ENCODE results near the gene SELENOF. TPM values are rescaled to one million over a fixed set of nuclear protein-coding genes. Genes with fewer than 3 reads are reported as not detected.

SELENOF gene
- total and polyA plus RNA-seq, 2 of the 13 experiments (the other 11 are each of a cell fraction or from before 2014, with no cell fraction given) = 133 to 163 TPM

- TF ChIP-seq, protein P1, sequence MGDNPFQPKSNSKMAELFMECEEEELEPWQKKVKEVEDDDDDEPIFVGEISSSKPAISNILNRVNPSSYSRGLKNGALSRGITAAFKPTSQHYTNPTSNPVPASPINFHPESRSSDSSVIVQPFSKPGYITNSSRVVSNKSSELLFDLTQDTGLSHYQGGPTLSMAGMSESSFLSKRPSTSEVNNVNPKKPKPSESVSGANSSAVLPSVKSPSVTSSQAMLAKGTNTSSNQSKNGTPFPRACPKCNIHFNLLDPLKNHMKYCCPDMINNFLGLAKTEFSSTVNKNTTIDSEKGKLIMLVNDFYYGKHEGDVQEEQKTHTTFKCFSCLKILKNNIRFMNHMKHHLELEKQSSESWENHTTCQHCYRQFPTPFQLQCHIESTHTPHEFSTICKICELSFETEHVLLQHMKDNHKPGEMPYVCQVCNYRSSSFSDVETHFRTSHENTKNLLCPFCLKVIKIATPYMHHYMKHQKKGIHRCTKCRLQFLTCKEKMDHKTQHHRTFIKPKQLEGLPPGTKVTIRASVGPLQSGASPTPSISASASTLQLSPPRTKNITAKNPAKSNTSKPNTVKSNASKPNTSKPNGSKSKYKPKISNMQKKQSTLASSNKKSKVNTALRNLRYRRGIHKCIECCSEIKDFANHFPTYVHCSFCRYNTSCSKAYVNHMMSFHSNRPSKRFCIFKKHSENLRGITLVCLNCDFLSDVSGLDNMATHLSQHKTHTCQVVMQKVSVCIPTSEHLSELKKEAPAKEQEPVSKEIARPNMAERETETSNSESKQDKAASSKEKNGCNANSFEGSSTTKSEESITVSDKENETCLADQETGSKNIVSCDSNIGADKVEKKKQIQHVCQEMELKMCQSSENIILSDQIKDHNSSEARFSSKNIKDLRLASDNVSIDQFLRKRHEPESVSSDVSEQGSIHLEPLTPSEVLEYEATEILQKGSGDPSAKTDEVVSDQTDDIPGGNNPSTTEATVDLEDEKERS (CRISPR knock-in tag; IDR thresholded peaks at IDR 0.05) = no peak
- TF ChIP-seq ZNF557 (CRISPR knock-in tag; IDR thresholded peaks at IDR 0.05) = no peak
- peak; percentile 88 for TF ChIP-seq CEBPB (IDR thresholded peaks at IDR 0.05; ENCODE audit: borderline replicate concordance, low read depth, low read length)
- TF ChIP-seq, protein P2, sequence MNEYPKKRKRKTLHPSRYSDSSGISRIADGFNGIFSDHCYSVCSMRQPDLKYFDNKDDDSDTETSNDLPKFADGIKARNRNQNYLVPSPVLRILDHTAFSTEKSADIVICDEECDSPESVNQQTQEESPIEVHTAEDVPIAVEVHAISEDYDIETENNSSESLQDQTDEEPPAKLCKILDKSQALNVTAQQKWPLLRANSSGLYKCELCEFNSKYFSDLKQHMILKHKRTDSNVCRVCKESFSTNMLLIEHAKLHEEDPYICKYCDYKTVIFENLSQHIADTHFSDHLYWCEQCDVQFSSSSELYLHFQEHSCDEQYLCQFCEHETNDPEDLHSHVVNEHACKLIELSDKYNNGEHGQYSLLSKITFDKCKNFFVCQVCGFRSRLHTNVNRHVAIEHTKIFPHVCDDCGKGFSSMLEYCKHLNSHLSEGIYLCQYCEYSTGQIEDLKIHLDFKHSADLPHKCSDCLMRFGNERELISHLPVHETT (CRISPR knock-in tag; conservative IDR thresholded peaks at IDR 0.05) = no peak
- TF ChIP-seq PTBP1 (IDR thresholded peaks at IDR 0.05; ENCODE audit: low read depth, low read length, poor library complexity, severe bottlenecking) = no peak
- TF ChIP-seq STAG1 (CRISPR knock-in tag; IDR thresholded peaks at IDR 0.05) = peak; percentile 91
- TF ChIP-seq, protein P3, sequence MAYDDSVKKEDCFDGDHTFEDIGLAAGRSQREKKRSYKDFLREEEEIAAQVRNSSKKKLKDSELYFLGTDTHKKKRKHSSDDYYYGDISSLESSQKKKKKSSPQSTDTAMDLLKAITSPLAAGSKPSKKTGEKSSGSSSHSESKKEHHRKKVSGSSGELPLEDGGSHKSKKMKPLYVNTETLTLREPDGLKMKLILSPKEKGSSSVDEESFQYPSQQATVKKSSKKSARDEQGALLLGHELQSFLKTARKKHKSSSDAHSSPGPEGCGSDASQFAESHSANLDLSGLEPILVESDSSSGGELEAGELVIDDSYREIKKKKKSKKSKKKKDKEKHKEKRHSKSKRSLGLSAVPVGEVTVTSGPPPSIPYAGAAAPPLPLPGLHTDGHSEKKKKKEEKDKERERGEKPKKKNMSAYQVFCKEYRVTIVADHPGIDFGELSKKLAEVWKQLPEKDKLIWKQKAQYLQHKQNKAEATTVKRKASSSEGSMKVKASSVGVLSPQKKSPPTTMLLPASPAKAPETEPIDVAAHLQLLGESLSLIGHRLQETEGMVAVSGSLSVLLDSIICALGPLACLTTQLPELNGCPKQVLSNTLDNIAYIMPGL (CRISPR knock-in tag; IDR thresholded peaks at IDR 0.05; ENCODE audit: borderline replicate concordance in 1 of 2, low read depth in 1 of 2) = peak; percentile 34 to 38; a peak in 2 of 4 replicates
- TF ChIP-seq FOXA1 (IDR thresholded peaks at IDR 0.05) = no peak
- no peak for TF ChIP-seq FOXA1 (CRISPR knock-in tag; IDR thresholded peaks at IDR 0.05)
- TF ChIP-seq GATAD2A (CRISPR knock-in tag; IDR thresholded peaks at IDR 0.05) = 0 out of 2 replicates have a peak, but pooled peaks have one; percentile 46
- TF ChIP-seq SMC3 (IDR thresholded peaks at IDR 0.05; ENCODE audit: low read length) = peak; percentile 89
- TF ChIP-seq SRF (IDR thresholded peaks at IDR 0.05; ENCODE audit: low read depth, low read length) = no peak
- TF ChIP-seq JDP2 (CRISPR knock-in tag; IDR thresholded peaks at IDR 0.05; ENCODE audit: borderline replicate concordance) = no peak
- no peak for TF ChIP-seq ZNF121 (CRISPR knock-in tag; IDR thresholded peaks at IDR 0.05)
- no peak for TF ChIP-seq RXRA (CRISPR knock-in tag; IDR thresholded peaks at IDR 0.05)
- TF ChIP-seq ATF7 (IDR thresholded peaks at IDR 0.05) = no peak
- TF ChIP-seq ATF7 (CRISPR knock-in tag; IDR thresholded peaks at IDR 0.05) = no peak
- no peak for TF ChIP-seq ZBTB7B (CRISPR knock-in tag; IDR thresholded peaks at IDR 0.05)
- TF ChIP-seq ZNF232 (CRISPR knock-in tag; IDR thresholded peaks at IDR 0.05; ENCODE audit: borderline replicate concordance) = no peak
- TF ChIP-seq NPAS2 (CRISPR knock-in tag; IDR thresholded peaks at IDR 0.05; ENCODE audit: borderline replicate concordance) = no peak
- TF ChIP-seq CBFB (CRISPR knock-in tag; IDR thresholded peaks at IDR 0.05) = no peak
- peak; percentile 30 for TF ChIP-seq XRCC5 (optimal IDR thresholded peaks at IDR 0.05; ENCODE audit: low read length)
- no peak for TF ChIP-seq CREB1 (IDR thresholded peaks at IDR 0.05)
- TF ChIP-seq CREB1 (CRISPR knock-in tag; IDR thresholded peaks at IDR 0.05) = peak; percentile 42; the same call in 1 of the 2 replicates
- TF ChIP-seq SOX6 (IDR thresholded peaks at IDR 0.05) = no peak
- peak; percentile 49; the same call in 1 of the 2 replicates for TF ChIP-seq SOX6 (CRISPR knock-in tag; IDR thresholded peaks at IDR 0.05)
- no peak for TF ChIP-seq ZNF230 (CRISPR knock-in tag; IDR thresholded peaks at IDR 0.05)
- no peak for TF ChIP-seq RBFOX2 (IDR thresholded peaks at IDR 0.05; ENCODE audit: low read depth, low read length)
These were observed 80.3 kb downstream of the SELENOF start (continued) for GRCh38 chr1:86833461-86834215.
